Muscle of arm (tissue), 12 donors: Measurements from ENCODE around the gene FYN. TPM values are rescaled to one million over a fixed set of nuclear protein-coding genes. Genes with fewer than 3 reads are reported as not detected.
"Not testable (repeated sequence)": the region's sequence is repeated elsewhere in the genome, so short reads cannot be mapped to it uniquely, and the experiment has no call there.

Source experiments
- DNase-seq: peaks from one replicate; pipeline ENCODE4 v3.0.0-alpha.2; 2013
- polyA plus RNA-seq, 12 donors: library from polyadenylated mRNA; unstranded; fragments of 120-200 nt; gene quantifications; one replicate each; pipeline ENCODE4 v1.2.1, GENCODE V29; 2013; ENCODE audit not compliant: insufficient read length in 12 of 12

Gene FYN
- polyA plus RNA-seq, 12 donors, result 98.4 to 184 (median 152) TPM; not detected in 1

GRCh38 chr6:111835807-111836206 is 37.4 kb downstream of the FYN start:
- no peak for DNase-seq

GRCh38 chr6:111835398-111835797 is 37.9 kb downstream of the FYN start:
- not testable (repeated sequence) for DNase-seq

- no peak for DNase-seq
Measured at GRCh38 chr6:111834356-111834755, 38.9 kb downstream of the FYN start.

DNA sequence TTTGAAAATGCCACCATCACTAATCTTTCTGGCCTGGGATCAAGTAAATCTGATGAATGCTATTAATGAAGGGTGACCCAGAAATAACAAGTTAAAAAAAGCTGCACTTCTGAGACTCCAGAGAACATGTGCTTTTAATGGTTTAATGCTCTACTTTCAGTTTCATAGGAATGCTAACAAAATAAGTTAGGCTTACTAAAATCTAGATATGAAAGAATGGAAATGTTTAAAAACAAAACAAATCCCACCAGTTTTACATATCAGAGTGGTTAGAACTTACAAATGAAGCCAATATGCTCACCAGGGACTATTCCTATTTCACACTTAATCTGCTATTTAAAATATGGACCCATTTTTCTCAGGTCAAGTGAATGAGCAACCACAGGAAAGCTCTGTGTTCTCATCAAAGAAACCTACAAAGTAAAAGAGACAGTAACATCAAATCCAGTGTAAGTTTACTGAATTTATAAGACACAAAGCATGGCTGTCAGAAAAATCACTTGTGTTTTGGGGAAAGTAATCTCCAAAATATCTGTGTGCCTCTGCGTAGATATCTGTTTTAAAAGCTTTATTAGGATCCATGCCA is 40.3 kb downstream of the FYN start:
- no peak for DNase-seq

DNA sequence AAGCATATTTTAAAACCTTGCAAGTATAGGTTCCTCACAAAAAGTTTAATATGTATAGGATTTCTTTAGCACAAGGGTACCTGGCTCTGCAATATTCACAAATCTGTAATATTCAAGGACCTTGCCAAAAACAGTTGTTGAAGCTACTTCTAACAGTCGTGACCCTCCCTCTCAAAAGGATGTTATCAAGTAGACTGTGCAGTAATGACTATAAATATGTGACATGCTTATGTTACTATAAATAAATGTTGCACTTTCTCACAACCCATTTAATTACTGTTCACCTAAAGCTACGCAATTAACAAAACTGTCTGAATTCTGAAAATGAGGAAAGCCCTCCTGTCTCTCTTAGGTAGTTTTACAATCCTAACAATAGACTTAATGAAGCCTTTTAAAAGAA is 41.8 kb downstream of the FYN start:
- no peak for DNase-seq

GRCh38 chr6:111829998-111830397 is 43.3 kb downstream of the FYN start:
- DNase-seq, result no peak

DNA sequence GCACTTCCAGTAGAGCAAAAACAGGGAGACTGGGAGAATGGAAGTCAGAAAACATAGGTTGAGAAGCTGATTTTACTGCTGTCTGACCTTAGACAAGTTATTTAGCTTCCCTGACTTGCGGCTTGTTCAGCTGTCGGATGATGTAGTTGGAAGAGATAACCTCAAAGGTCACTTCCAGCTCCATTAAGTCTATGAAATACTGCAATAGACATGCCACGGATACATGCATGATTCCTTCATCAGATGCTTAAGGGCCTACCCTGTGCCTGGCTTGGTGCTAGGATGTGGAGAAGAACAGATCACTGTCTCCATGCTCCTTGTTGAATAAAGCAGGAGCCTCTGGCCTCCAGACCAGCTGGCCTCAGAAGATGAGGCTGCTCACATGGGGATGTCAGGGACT is 43.7 kb downstream of the FYN start:
- DNase-seq, result no peak

DNA sequence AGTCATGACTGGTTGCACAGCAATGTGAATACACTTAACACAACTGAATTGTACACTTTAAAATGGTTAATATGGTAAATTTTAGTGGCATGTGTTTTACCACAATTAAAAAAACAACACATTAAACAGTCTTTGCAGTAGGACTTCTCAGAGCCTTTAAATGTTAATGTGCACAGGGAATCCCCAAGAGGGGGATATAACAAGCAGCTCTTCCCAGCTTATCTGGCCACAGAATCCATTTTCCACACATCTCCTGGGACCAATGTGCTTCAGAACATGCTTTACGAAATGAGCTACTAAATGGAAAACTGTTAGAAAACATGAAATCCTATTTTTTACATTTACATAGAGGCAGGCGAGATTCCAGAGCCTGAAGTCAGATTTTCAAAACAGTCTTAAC is 44.4 kb downstream of the FYN start:
- no peak for DNase-seq

GRCh38 chr6:111825439-111826086 is 47.7 kb downstream of the FYN start:
- no peak for DNase-seq

- DNase-seq, result no peak
Measured at GRCh38 chr6:111824608-111825337, 48.5 kb downstream of the FYN start.

GRCh38 chr6:111823831-111824607 is 49.2 kb downstream of the FYN start:
- DNase-seq, result no peak

DNA sequence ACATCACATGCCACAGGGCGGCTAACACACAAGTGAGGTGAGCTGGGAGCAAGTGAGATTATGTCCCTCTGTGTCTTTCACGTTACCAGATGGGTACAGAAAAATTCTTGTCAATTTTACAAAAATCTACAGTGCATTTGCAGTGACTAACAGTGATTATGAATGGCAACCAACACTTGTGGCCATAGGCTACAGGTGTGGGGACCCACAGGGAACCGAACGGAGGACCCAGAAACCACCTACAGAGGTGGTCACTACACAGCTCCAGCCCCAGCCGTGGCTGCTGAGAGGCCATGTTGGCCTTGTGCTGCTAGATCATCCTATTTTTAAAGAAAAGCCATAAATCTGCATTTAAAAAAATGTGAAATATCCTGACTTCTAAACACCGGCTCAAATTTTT is 50.2 kb downstream of the FYN start:
- DNase-seq, result no peak

DNA sequence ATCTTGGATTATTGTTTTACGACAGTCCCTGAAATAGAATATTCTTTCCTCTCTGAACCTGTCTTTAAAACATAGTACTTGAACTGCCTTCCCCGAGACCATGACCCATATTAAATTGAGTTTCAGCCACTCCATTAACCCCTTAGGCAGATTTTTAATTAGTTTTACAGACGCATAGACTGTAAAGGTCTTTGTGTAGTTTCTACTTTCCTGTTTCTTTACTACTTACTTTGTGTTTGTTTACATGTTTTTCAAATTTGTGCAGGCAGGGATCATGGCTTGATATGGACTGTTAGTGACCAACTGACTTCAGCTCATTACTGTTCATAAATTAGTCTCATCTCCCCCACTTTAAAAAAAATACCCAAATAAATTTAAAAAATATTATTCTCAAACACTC is 53.8 kb downstream of the FYN start:
- no peak for DNase-seq

GRCh38 chr6:111818539-111819226 is 54.6 kb downstream of the FYN start:
- no peak for DNase-seq

DNA sequence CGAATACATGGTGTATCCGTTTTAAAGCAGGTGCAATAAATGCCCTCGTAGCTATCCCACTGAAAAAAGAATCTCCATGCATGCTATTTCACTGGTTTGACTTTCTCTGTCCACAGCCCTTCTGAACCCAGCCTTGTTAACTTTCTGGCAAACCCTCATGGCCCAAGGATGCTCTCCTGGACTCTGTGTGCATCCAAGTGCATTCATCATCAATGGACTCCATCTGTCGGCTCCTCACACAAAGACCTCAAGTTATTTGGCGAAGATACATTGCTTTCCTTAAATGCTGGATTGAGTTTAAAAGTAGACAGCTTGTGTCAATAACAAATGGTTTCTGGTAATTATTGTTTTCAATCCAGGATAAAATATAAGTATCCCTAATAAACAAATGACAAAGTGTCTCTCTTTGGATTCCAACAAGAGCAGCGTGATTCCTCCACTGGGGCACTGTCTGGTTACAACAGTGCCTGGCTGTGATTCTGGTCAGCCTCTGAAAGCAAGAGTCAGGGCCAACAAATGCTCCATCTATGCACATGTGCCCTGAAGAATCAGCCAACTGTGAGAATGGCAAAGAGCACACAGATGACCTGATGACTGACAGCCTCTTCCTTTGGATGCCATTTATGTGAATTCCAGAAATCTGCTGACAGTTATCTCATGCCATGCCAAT is 55.7 kb downstream of the FYN start:
- no peak for DNase-seq

DNA sequence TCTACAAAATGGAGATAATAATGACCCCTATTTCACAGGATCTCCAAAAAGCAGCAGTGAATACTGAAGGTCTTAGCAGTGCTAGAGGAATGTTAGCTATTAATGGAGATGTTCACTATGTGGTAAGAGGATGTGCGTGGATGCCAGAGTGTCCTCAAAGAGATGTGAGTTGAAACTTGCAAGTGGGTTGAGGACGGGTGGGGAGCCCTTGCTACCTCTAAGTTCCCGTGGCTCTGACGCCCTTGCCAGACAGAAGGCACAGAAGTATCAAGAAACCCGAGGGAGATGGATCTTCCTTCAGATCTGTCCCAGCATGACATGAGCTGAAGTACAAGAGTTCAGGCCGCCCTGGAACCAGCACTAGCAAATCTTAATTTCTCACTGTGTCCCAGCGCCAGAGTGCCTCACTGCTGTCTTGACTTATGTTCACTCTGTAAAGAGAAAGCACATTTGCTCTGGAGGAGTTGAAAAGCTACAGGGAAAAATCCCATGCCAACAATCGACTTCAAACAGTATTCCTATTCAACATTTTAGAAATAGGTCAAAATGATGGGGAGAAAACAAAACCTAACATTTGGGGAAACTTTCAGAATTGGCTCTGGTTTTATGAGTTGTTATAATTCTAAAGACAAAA is 59.5 kb downstream of the FYN start:
- no peak for DNase-seq

DNA sequence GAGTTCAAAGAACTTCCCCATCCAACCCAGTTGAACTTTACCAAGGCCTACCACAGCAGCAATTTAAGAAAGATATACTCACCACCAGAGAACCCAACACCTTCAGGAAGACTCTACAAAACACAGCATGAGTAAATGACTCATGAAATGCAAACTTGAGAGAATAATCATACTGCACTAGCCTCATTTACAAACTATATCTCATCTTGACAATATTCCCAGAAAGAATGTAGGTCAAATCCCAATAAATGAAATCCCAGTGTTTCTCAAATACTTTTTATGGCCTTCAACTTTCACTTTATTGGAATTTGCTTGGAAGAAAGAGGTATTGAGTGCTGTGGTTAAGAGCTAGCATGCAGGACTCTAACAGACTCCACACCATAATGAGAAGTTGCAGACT is 60.0 kb downstream of the FYN start:
- no peak for DNase-seq

DNA sequence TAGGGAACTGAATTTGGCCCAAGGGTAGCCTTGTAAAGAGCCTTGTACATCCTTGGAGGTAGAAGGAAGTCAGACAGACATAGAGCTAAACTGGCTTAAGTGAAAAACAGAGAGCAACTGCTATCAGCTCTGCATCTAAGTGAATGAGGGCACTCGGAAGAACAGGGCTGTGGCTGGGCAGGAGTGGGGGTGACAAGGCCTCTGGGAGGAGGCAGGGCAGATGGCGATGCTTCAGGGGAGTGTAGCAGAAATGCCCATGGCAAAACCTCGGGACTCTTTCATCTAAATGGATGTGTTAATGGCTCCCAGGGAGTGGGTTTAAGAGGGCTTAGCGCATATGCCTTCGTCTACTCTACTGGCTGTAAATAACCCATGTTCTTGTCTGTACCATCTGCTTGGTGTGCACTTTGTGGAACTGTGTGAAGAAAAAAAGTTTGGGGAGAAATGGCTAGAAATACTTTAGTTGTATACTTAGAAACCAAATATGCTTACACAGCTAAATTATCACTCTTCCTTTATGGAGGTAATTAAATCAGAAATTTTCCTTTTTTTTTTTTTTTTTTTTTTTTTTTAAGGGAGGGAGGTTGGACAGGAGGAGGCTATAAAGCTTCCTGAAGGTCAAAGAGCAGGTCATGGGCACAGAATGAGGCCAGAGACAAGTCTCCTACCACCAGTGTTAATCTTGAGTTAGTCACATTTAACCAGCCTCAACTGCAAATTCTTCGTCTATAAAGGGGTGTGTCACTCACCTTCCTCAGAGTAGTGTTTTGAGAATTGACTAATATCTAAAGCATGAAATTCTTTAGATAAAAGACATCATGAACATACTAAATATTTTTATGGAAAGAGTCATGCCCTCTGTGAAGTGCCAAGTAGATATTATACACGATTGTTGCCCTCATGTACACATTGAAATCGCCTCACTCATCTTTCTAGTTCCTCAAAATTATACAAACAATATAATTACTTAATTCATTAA is 60.9 kb downstream of the FYN start:
- no peak for DNase-seq

DNA sequence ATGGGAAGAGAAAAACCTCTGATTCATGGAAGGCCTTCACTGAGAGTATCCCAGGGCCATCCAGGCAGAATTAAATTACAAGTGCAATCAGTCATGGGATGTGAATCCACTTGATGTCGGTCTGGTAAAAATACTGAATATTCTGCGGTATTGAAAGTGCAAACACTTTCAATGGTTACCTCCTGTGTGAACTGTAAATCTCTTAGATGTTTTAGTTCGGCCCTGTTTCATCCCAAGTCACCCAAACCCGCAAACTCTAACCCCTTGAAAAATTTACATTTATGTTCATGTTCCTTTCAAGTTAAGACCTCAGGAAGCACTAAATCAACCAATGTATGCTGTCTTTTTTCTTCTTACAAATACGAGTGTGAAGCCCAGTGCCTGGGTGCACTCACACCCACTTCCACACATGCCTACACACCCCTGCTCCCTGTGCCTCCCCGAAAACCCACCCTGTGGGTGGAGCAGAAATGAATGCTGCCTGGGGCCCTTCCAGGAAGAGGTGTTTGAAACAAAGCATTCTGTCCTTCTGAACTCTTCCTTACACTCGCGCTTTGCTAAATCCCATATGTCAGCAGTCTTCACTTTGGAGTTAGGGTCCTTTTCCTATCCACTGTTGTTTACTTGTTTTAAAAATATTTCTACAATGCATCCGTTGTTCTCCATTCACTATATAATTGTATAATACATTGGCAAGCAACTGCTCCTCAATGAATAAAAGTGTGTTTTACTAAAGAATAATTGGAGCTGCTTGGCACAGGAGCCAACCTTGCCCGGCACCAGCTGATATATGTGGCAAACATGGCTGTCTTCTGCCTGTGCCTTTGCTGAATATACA is 62.7 kb downstream of the FYN start:
- no peak for DNase-seq
